CD4-positive, alpha-beta T cell treated with Interleukin-12 subunit alpha and Interleukin-12 subunit beta, for 1 hour (primary cell): ENCODE measurements around the gene MTX1.
A peak's percentile ranks its signal among the peaks of the same experiment; 100 is the strongest.
"Not testable (repeated sequence)": the region's sequence is repeated elsewhere in the genome, so short reads cannot be mapped to it uniquely, and the experiment has no call there.

ENCODE experiments used
- DNase-seq: peaks from one replicate; pipeline ENCODE4 v3.0.0-alpha.2; 2020

MTX1 gene

DNA sequence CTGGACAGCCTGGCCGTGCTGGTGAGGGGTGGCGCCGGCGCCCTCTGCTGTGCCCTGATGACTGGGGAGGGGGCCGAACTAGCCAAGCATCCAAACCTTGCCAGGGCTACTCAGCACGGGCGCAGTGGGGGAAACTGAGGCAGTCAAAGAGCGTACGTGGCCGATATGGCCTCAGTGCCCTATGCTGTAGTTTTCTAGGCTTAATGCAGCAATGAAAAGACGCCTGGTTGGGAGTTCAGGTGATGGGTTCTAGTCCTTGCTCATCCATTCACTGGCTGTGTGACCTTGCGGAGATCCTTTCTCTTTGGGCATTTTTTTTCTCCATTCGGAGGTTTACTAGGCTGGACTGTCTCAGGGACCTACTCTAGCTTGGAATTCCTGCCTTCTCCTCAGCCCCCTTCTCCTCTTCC, 822 bp downstream of the MTX1 start:
- no peak for DNase-seq

DNA sequence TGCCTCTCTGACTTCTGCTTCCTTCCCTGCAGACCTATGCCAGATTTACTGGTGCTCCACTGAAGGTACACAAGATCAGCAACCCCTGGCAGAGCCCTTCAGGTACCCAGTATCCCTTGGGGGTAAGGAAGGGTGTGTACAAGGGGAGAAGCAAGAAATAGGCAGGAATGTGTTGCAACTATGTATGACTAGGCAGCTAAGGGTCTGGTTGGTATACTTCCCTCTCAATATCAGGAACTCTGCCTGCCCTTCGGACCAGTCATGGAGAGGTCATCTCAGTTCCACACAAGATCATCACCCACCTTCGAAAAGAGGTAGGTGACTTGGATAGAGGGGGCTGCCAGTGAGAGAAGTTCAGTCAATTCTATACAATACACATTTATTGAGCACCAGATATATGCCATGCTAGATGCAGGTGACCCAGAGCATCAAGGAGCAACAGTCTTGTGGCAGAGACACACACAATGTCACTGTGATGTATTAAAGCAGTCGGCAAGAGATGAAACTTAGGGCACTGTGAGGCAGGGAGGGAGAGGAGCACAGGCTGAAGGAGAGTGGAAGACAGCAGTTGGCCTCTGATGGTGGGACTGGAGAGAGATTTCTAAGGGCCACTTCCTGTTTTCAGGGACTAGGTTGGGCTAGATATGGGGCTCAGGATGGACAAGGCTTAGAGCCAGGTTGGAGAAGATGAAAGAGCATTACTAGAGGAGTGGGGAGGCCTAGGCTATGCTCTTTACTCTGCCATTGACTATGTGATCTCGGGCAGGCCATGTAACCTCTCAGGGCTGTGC, 2.0 kb downstream of the MTX1 start:
- DNase-seq: no peak

DNA sequence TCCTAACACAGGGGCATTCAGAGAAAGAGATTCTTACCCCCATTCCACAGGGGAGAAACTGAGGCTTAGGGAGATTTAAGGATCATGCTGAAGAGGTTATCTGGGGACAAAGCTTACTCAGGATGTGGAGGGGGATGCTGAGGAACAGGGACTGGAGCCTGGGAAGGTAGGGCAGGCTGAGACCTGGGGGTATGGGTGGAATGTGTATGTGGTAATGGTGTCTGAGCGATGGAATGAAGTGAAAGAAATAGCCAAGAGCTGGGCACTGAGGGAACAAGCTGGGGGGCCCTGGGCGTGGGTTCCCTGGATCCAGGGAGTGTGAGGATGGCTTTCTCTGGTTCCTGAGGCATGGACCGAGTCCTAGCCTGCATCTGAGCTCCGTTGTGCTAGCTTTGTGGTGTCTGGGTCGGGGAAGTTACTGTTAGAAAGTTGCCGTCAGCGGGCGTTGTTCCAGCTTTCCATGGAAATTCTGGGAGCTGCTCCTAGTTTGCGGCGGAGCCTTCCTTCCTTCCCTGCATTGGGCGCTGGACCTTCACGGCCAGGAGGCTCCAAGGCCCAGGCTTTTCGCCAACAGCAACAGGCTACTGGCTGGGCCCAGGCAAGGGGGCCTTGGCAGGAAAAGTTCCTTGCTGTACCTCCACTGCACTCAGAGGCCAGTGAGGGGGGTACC, 3.0 kb downstream of the MTX1 start:
- DNase-seq: not testable (repeated sequence)

DNA sequence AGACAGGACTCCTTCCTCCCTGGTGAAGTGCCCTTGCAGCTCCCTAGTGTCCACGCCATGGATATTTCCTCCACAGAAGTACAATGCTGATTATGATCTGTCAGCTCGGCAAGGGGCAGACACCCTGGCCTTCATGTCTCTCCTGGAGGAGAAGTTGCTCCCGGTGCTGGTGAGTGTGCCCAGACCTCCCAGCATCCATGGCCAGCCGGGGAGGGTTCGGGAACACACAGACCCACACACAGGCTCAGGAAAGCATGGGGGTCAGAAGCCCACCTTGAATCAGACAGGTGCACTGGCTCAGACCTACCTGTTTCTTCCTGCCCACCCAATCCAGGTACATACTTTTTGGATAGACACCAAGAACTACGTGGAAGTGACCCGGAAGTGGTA, 3.6 kb downstream of the MTX1 start:
- not testable (repeated sequence) for DNase-seq

DNA sequence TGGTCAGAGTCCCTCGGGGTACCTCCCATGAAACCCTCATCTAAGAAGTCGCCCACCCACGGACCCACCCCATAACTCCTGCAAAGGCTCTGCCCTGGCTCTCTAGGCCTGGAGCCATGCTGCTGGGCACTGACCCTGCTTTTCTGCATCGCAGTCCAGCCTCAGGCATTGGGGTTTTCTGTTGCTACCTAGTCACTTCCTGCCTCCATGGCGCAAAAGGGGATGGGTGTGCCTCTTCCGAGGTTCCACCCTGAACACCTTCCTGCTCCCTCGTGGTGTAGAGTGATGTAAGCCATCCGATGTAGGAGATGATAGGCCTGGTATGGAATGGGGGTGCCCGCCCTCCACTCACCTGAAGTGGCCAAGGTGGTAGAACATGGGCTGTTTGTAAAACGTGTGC, 6.2 kb downstream of the MTX1 start:
- peak; percentile 50 for DNase-seq

DNA sequence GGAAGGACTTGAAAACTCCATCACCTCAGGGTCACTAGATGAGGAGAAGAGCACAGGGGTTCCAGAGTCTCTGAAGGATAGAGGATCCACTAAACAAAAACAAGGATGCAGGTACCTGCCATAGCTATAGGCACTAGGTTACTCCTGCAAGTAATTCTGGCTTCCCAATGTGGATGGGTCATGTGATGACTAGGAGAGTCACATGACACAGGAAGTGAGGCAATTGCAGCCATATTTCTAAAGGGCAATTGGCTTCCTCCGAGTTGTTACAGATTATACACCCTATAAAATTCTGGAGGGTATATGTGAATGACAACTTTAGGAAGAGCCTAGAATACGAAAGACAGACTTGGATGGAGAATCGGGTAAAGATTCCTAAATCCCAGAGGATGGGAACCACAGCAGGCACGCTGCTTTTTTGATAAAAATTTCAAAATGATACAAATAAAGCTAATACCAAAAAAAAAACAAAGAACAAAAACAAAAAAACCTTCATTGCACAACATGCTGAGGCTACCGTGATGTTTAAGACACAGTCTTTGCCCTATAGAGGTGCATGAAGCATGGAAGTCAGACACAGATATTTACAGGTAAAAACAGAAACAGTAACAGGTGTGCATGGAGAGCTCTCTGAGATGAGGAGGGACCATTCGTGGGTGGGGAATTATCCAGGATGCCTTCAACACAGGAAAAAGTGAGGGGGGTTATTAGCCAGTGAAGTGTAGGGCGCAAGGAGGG, 10.5 kb downstream of the MTX1 start:
- peak; percentile 46 for DNase-seq

DNA sequence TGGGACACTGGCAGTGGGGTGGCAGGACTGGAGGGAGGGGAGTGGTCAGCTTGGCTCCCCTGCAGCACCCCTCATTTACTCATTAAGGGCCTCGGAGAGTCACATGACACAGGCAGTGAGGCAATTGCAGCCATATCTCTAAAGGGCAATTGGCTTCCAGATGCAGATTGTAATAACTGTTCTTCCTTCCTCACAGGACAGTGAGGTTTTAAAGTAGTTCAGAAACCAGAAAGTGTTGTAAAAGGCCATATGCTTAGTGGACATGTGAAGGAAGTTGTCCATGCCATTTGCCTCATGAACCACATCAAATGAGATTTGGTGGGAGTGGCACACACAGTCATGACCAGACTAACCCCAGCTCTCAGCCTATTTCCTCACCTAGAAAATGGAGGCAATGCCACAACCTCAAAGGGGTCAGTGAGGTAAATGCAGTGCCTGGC, 11.1 kb downstream of the MTX1 start:
- peak; percentile 40 for DNase-seq

DNA sequence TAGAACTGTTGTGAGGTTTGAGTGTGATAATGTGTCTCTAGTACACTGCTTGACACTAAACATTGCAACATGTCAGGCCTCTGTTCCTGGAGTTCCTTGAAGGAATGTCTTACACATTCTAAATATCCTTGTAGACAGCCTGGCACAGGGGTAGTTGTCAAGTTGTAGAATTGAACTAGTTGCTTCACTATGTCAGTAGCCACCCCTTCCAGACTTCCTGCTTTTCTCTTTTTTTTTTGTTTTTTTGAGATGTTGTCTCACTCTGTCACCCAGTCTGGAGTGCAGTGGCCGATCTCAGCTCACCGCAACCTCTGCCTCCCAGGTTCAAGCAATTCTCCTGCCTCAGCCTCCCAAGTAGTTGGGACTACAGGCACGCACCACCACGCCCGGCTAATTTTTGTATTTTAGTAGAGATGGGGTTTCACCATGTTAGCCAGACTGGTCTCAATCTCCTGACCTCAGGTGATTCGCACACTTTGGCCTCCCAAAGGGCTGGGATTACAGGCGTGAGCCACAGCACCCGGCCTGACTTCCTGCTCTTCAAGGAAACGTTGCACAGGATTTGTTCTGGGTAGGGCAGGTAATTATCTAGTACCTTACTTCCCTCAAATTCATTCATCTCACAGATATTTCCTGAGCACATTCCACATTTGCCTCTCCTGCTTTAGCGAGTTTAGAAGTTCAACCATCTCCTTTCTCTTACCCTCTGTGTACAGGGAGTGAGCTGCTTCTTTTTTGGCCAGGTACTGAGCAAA, 11.9 kb downstream of the MTX1 start:
- DNase-seq: not testable (repeated sequence)

DNA sequence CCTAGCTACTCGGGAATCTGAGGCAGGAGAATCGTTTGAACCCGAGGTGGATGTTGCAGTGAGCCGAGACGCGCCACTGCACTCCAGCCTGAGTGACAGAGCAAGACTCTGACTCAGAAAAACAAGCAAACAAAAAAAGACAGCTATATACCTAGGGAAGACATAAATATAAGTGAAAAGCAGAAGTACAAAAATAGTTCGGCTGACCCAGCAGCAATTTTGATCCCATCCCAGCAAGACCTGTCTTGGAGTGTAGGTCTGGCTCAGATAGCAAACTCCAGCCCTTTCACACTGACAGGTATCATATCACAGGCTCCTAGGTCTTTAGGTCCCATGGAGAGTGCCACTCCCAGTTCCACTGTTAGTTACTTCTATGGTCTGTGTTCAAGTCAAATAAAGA, 14.6 kb downstream of the MTX1 start:
- DNase-seq: no peak

DNA sequence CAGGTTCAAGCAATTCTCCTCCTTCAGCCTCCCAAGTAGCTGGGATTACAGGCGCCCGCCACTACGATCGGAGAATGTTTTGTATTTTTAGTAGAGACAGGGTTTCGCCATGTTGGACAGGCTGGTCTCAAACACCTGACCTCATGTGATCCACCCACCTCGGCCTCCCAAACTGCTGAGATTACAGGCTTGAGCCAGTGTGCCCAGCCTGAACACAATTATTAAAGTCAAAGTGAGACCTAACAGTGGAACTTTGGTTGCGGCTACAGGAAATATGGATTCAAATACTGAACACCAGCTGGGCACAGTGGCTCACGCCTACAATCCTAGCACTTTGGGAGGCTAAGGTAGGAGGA, 16.9 kb downstream of the MTX1 start:
- DNase-seq: not testable (repeated sequence)

DNA sequence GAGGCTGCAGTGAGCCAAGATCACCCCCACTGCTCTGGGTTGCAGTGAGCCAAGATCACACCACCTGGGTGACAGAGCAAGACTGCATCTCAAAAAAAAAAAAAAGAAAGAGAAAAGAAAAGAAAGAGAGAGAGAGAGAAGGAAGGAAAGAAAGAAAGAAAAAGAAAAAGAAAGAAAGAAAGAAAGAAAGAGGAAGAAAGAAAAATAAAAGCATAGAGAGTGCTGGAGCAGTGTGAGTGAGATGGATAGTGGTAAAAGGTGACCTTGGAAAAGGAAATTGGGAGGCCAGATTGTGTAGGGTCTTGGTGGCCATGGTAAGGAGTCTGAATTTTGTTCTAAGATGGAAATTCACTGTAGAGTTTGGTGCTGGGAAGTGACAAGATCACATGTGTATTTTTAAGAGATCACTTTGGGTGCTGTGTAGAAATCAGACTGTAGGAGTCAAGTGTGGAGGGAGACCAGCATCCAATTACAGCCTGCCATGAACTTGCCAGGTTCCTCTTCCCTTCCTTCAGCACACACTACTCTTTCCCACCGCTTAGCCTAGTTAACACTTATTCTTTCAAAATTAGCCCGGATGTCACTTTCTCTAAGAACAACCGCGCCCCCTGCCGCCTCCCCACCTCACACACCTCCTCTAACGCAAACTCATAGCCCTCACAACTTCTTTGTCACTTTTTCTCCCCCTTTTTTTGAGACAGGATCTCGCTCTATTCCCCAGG, 17.9 kb downstream of the MTX1 start:
- DNase-seq: peak; percentile 88

DNA sequence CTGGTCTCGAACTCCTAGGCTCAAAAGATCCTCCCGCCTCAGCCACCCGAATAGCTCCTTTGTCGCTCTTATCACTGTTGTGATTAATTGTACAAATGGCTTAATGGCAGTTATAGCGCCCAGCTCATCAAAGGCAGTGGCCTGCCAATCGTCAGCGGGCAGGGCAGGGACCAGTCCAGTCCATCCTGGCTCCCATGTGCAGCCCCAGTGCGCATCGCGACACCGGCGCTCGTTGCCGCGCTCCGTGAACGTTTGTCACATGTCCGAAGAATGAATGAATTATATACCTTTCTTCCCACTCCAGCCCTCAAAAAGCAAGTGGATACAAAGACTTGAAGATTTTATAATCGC, 18.4 kb downstream of the MTX1 start:
- no peak for DNase-seq

DNA sequence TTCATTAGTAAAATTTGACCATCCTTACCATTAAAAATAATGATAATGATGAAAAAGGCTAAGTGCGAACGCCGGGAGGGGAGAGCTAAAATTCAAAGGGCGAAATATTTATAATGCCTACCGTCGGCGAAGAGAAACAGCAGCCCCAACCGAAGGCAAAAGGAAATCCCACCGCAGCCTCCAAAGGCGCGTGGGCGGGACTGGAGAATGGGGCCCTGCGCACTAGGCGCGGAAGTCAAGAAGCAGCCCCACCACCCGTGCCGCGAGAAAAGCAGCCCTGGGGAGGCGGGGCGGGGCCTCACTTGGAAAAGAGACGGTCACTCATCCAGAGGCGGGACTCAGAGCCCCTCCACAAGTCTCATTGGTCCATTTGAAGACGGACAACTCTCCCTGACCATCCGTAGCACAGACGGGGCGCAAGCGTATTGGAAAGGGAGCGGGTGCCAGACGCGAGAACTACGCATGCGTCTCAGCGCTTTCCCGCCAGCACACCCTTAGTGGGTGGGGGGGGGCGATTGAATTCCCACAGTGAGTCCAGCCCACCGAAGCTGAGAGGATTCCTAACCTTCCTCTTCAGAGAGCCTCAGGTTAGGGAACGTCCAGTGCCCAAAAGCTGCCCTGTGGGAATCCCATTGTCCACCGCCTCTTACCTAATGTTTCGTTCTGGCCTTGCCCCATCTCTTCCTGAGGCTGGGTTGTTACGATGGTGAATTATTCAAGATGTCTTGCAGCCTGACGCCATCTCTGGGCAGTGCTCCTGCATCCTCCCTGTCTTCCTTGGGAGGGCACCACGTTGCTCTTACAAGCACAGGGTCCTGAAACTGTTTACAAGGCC, 19.0 kb downstream of the MTX1 start:
- DNase-seq: peak; percentile 99

DNA sequence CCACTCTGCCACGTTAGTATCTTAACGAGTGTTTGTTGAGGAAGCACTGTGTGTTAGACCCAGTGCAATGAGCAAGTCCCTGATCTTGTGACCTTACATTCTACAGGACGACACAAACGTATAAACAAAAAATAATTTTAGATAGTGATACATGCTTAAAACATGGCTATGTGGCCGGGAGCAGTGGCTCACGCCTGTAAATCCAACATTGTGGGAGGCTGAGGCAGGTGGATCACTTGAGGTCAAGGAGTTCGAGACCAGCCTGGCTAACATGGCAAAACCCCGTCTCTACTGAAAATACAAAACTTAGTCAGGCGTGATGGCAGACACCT, 19.6 kb downstream of the MTX1 start:
- no peak for DNase-seq

DNA sequence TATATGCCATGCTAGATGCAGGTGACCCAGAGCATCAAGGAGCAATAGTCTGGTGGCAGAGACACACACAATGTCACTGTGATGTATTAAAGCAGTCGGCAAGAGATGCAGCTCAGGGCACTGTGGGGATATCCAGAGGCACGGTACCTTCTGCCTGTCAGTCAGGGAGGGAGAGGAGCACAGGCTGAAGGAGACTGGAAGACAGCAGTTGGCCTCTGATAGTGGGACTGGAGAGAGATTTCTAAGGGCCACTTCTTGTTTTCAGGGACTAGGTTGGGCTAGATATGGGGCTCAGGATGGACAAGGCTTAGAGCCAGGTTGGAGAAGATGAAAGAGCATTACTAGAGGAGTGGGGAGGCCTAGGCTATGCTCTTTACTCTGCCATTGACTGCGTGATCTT, 22.8 kb downstream of the MTX1 start:
- not testable (repeated sequence) for DNase-seq

DNA sequence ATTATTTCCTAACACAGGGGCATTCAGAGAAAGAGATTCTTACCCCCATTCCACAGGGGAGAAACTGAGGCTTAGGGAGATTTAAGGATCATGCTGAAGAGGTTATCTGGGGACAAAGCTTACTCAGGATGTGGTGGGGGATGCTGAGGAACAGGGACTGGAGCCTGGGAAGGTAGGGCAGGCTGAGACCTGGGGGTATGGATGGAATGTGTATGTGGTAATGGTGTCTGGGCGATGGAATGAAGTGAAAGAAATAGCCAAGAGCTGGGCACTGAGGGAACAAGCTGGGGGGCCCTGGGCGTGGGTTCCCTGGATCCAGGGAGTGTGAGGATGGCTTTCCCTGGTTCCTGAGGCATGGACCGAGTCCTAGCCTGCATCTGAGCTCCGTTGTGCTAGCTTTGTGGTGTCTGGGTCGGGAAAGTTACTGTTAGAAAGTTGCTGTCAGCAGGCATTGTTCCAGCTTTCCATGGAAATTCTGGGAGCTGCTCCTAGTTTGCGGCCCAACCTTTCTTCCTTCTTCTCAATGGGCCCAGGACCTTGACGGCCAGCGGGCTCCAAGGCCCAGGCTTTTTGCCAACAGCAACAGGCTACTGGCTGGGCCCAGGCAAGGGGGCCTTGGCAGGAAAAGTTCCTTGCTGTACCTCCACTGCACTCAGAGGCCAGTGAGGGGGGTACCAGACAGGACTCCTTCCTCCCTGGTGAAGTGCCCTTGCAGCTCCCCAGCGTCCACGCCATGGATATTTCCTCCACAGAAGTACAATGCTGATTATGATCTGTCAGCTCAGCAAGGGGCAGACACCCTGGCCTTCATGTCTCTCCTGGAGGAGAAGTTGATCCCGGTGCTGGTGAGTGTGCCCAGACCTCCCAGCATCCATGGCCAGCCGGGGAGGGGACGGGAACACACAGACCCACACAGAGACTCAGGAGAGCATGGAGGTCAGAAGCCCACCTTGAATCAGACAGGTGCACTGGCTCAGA, 23.8 kb downstream of the MTX1 start:
- DNase-seq: not testable (repeated sequence)

DNA sequence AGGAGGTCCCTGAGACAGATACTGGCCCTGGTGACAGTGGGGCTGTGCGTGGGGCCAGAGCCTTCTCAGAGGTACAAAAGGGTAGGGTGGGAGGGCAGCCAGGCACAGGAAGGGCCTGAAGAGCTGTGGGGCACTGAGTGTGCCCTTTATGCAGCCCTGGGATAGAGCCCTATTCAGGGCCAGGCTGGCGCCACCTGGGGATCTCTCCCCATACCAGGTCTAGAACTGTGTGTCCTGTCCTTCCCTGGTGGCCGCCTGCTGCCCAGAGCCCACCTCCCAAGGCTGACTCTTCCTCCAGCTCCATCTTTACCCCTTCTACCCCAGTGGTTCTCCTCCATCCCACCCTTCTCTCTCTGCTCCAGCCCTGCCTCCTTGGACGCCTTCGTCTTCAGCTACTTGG, 25.0 kb downstream of the MTX1 start:
- DNase-seq: not testable (repeated sequence)

DNA sequence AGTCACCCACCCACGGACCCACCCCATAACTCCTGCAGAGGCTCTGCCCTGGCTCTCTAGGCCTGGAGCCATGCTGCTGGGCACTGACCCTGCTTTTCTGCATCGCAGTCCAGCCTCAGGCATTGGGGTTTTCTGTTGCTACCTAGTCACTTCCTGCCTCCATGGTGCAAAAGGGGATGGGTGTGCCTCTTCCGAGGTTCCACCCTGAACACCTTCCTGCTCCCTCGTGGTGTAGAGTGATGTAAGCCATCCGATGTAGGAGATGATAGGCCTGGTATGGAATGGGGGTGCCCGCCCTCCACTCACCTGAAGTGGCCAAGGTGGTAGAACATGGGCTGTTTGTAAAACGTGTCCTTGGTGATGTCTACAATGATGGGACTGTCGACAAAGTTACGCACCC, 26.9 kb downstream of the MTX1 start:
- peak; percentile 37 for DNase-seq

DNA sequence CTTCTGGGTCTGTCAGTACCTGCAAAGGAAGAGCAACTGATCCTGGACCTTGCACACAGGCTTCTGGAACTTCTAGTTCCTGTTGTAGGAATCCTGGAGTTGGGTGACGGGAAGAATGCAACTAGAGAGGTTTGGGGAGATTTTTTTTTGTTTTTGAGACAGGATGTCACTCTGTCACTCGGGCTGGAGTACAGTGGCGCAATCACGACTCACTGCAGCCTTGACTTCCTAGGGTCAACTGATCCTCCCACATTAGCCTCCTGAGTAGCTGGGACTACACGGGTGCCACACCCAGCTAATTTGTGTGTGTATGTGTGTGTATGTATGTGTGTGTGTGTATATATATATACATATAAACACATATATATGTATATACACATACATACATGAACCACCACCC, 28.0 kb downstream of the MTX1 start:
- no peak for DNase-seq

DNA sequence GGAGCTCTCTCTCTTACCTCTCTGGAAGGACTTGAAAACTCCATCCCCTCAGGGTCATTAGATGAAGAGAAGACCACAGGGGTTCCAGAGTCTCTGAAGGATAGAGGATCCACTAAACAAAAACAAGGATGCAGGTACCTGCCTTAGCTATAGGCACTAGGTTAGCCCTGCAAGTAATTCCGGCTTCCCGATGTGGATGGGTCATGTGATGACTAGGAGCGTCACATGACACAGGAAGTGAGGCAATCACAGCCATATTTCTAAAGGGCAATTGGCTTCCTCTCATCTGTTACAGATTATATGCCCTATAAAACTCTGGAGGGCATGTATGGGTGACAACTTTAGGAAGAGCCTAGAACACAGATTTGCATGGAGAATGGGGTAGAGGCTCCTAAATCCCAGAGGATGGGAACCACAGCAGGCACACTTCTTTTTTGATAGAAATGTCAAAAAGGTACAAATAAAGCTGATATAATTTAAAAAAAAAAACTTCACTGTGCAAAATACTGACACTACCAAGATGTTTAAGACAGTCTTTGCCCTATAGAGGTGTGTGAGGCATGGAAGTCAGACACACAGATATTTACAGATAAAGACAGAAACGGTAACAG, 32.7 kb downstream of the MTX1 start:
- peak; percentile 82 for DNase-seq
